ENCODE measurements around the gene CACNA1H.
A peak's percentile ranks its signal among the peaks of the same experiment; 100 is the strongest.

Gene CACNA1H

DNA sequence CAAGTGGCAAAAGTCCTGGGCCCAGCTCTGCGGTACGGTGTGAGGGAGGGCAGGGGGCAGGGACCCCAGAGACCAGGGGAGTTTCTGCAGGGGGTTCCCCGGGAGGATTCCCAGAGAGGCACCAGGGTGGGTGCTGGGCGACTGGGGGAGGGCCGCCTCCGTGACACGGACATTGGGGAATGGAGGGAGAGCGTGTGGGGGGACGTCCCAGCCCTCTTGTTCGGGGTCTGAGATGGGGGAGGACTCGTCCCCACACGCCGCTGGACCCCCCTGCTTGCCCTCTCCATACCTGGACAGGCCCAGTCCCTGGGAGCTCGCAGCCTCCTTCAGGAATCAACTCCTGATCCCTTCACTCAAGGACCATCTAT lies 30.5 kb upstream of the CACNA1H start:
- DNase-seq = no peak

DNA sequence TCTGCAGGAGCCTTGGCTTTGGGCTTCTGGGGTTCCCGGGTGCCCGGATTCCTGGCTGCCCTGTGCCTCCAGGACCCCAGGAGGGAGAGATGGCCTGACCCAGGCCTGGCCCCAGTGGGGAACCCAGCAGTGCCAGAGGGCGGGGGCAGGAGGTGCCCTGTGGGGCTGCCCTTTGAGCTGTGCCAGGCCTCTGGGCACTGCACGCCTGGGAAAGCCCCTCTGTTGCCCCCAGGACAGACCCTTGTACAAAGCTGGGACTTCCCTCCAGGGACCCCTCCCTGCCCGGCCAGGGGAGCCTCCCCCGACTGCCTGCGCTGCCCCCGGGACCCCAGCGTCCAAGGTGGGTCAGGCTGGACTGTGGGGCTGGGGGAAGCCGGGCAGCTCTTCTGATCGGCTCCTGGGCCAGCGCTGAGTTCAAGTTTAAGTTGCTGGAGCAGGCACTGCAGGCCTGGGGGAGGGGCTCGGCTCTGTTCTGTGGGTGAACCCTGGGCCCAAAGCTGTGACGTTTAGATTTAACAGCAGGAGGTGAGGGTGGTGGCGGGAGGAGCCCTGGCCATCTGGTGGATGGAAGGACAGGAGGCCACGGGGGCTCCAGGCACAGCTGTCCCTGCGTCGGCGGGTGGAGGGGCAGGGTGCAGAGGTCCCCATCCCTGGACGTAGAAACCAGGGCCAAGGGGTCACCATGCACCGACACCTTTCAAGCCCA lies 29.2 kb upstream of the CACNA1H start:
- DNase-seq = no peak

DNA sequence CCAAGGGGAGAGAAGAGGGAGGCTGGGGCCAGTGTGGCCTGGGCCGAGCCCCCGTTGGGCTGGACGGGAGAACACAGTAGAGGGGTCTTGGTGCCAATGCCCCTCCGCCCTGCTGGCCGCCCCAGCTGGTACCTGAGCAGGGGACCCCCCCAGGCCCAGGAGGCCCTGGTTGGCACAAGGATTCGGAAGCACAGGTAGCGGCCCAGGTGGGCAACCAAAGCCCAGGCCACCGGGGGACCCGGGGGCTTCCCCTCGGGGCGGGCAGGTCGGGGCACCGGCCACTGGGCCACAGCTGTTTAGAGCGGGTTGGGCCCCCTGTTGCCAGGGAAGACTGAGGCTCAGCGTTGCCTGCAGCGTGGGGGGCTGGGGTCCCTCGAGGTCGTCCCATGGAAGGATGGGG lies 28.6 kb upstream of the CACNA1H start:
- DNase-seq = no peak

DNA sequence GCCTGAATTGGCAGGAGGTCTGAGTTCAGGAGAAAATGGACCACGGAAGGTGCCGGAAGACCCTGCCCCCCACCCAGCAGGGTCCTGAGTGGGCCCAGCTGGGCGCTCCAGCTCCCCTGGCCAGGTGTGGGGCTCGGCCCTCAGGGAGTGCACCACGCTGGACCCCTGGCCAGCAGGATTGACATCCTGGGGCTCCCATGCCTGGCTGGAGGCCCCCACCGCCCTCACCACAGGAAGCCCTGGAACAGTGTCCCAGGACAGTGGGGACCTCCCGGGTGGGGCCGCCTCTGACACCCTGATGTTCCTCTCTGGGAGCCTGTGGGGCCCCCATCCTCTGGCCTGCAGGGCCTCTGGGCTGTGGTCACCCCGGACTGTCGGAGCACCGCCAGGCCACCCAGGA lies 28.1 kb upstream of the CACNA1H start:
- DNase-seq = no peak

DNA sequence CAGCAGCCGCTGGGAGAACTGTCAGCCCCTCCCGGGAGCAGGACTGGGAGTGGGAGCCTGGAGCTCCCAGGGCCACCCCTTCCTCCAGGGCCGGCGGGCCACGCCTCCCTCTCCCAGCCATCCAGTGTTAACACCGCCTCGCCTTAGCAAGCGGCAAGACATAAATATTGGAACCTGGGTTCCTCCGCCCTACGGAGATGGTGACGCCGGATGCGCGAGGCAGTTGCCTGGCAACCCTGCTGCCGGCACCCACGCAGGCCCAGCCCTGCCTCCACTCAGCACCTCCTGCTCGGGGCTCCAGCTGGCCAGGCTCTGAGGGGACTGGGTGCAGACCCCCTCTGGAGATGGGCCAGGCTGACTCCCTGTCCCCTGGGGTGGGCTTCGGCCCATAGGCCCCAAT lies 27.4 kb upstream of the CACNA1H start:
- DNase-seq = peak in 45 of 56 donors; percentile 5 to 75 (median 52)

GRCh38 chr16:1126044-1126443 lies 26.9 kb upstream of the CACNA1H start:
- DNase-seq = no peak

DNA sequence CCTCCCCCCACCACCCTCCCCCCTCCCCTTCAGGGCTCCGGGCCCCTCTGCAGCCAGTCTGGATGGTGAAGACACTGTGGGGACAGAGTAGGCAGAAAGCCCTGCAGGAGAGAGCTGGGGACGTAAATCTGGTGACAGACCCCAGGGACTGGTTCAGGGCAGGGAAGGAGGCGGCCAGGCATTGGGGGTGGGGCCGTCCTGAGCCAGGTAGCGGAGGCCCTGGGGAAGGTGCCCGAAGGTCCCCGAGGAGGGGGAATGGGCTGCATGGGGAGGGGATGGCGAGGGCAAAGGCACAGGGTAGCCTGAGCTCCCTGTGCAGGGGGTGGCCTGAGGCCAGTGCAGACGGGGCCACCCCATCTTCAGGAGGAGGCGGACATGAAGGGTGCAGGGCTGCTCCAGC lies 26.3 kb upstream of the CACNA1H start:
- DNase-seq = no peak

DNA sequence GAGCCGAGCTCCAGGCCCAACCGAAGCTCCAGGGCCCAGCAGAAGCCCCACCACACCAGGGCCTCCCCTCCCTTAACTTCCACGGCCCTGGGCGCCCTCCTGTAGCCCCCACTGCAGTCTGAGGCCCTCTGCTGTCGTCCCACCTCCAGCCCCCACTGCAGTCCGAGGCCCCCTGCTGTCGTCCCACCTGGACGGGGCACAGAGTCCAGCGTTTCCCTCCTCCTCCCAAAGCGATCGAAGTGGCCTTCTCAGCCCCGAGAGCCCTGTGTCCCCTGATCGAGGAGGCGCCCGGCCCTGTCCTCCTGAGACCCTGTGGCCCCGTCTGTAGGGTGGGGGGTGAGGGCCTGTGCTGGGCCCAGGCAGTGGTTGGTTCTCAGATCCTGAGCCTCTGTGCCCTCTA lies 25.8 kb upstream of the CACNA1H start:
- no peak for DNase-seq

- DNase-seq = no peak
Measured at GRCh38 chr16:1127971-1128715, 24.8 kb upstream of the CACNA1H start.

DNA sequence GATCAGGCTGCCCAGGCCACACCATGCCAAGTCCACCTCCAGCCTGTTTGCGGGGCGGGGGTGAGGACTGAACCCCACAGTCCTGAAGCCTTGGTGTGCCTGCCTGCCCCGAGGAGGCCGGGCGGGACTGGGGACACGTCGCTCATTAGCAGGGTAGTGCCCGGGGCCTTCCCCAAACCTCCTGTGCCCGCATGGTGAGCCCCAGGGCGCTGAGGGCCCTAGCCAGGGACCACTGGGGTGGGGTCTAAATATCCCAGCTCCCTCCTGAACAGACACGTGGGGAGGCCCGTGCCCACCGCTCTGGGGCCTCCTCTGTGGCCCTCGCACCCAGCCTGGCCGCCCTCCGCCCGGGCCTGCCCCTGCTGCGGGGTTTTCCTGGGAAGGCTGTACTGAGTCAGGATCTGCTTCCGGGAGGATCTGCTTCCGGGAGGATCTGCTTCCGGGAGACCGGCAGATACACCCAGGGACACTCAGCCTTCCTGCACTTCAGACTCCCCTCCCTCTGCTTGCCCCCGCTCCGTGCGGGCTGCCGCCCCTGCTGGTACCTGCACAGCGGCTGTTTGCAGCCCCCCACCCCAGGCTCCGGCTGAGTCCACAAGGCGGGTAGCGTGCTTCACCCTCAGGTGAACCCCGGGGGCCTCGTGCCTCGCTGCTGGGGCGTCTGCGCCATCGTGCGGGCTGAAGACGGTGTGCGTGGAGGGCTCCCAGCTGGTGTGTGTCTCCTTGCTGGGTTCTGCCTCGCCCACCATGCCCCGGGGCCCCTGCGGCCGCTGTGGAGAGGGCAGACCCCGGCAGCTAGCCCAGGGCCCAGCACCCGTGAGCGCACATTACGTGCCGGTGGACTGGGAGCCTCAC lies 23.6 kb upstream of the CACNA1H start:
- DNase-seq = no peak

DNA sequence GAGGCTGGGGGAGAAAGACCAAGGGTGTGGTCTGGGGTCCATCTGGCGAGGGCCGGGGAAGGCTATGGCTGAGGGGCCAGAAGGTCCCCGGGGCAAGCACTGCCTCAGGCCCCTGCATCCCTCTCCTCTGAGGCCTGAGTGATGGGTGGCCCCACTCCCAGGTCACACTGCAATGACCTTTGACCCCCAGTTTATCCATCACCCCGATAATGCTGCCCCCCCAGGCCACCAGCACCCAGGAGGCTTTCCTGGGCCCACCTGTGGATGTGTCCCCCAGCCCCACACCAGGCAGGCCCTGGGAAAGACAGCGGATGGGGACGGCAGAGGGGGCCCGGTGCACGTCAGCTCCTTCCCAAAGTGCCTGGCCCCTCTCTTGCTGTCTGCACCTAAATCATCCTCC lies 22.5 kb upstream of the CACNA1H start:
- no peak for DNase-seq

DNA sequence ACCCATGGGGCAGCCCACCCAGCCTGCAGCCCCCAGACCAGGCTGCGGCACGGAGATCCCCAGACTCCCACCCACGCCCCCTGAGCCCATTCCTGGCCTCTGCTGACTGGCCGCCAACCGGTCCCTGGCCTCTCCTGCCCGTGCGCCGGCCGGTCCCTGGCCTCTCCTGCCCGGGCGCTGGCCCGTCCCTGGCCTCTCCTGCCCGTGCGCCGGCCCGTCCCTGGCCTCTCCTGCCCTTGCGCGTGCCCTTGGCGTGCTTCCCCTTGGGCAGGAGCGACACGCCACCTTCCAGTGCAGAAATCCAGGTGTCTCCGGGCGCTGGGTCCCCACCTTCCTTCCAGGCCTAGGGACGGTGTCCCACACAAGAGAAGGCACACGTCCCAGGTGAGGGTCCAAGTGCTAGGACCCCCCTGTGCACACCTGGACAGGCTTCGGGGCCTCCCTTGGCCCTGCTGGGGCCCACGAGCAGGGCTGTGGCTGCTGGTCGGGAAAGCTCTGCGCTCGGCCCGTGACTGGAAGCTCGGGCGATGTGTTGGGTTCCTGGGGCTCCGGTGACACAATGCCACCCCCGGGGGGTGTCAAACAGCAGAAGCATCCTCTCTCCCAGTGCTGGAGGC lies 21.4 kb upstream of the CACNA1H start:
- DNase-seq = no peak

DNA sequence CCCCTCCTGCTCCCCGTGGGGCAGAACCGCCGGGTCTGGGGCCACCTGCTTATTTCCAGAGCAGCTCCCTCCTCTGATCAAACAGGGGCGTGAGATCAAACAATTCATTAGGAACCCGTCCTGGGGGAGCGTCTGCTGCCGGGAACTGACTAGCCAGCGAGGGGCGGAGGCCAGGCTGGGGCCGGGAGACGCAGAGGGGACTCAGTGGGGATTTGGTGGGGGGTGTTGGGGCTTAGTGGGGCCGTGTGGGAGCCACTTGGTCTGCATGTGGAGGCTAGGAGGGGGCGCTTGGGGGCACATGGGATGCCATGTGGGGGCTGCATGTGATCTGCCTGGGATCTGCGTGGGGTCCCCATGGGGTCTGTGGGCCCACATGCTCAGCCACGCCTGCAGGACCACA lies 20.5 kb upstream of the CACNA1H start:
- no peak for DNase-seq

GRCh38 chr16:1133271-1133670 lies 19.6 kb upstream of the CACNA1H start:
- no peak for DNase-seq

- no peak for DNase-seq
Measured at GRCh38 chr16:1133810-1134520, 18.9 kb upstream of the CACNA1H start.

- DNase-seq = no peak
Measured at GRCh38 chr16:1134776-1135458, 18.0 kb upstream of the CACNA1H start.

DNA sequence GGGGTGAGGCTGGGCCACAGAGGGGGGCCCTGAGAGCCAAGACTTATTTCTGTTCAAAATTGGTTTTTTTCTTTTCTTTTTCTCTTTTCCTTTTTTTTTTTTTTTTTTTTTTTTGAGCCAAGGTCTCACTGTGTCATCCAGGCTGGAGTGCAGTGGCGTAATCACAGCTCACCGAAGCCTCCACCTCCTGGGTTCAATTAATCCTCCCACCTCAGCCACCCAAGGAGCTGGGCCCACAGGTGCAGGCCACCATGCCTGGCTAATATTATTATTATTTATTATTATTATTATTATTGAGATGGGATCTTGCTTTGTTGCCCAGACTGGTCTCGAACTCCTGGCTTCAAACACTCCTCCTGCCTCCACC lies 17.5 kb upstream of the CACNA1H start:
- DNase-seq = no peak

- DNase-seq = no peak
Measured at GRCh38 chr16:1137604-1138003, 15.3 kb upstream of the CACNA1H start.

- DNase-seq = no peak
Measured at GRCh38 chr16:1140582-1141162, 12.2 kb upstream of the CACNA1H start.

GRCh38 chr16:1141191-1141590 lies 11.7 kb upstream of the CACNA1H start:
- no peak for DNase-seq
